Measurements from ENCODE around the gene S1PR1. TPM values are rescaled to one million over a fixed set of nuclear protein-coding genes. Genes with fewer than 3 reads are reported as not detected.
"Not testable (repeated sequence)": the region's sequence is repeated elsewhere in the genome, so short reads cannot be mapped to it uniquely, and the experiment has no call there.

S1PR1 gene
- total and polyA plus RNA-seq, 9 donors, result 10.2 to 17.7 (median 12.9) TPM

GRCh38 chr1:101217148-101217547, 19.7 kb upstream of the S1PR1 start:
- no peaks in the 10 kb centered on the region for H3K9me3 ChIP-seq (replicated peaks; ENCODE audit: control insufficient read depth, low read depth, low read length)
- WGBS (ENCODE audit: insufficient coverage), result no CpG with 5 or more reads among the region's 3 CpGs
- no peaks in the 10 kb centered on the region for H3K36me3 ChIP-seq (ENCODE audit: control insufficient read depth, insufficient read depth, low read length)
- DNase-seq, result no peak
- no peaks in the 10 kb centered on the region for H3K4me1 ChIP-seq (ENCODE audit: control insufficient read depth, insufficient read depth, low read length)
- no peaks in the 10 kb centered on the region for H3K27me3 ChIP-seq (ENCODE audit: control insufficient read depth, insufficient read depth, low read length)
- no peak overlapping the region for H3K4me3 ChIP-seq (ENCODE audit: low read length)
- H3K27ac ChIP-seq (ENCODE audit: low read length), result no peak overlapping the region

GRCh38 chr1:101218968-101219367, 17.9 kb upstream of the S1PR1 start:
- DNase-seq; H3K27me3 ChIP-seq (ENCODE audit: control insufficient read depth, insufficient read depth, low read length); H3K9me3 ChIP-seq (replicated peaks; ENCODE audit: control insufficient read depth, low read depth, low read length); H3K4me3 ChIP-seq (ENCODE audit: low read length); H3K27ac ChIP-seq (ENCODE audit: low read length); H3K4me1 ChIP-seq (ENCODE audit: control insufficient read depth, insufficient read depth, low read length); H3K36me3 ChIP-seq (ENCODE audit: control insufficient read depth, insufficient read depth, low read length): not testable (repeated sequence)
- WGBS (ENCODE audit: insufficient coverage), result 100% methylated on average over 3 of the region's 6 CpGs

GRCh38 chr1:101219924-101220870, 16.6 kb upstream of the S1PR1 start:
- Histone ChIP-seq H3K4me1 (ENCODE audit: control insufficient read depth, insufficient read depth, low read length) (no peaks in the 10 kb centered on the region), H3K27me3 (ENCODE audit: control insufficient read depth, insufficient read depth, low read length) (no peaks in the 10 kb centered on the region), H3K4me3 (ENCODE audit: low read length) (no peak overlapping the region), H3K9me3 (replicated peaks; ENCODE audit: control insufficient read depth, low read depth, low read length) (no peaks in the 10 kb centered on the region), H3K27ac (ENCODE audit: low read length) (no peak overlapping the region), H3K36me3 (ENCODE audit: control insufficient read depth, insufficient read depth, low read length) (no peaks in the 10 kb centered on the region)
- no peak for DNase-seq
- WGBS (ENCODE audit: insufficient coverage), result 69% methylated on average over 6 of the region's 11 CpGs

GRCh38 chr1:101220906-101221305, 15.9 kb upstream of the S1PR1 start:
- Histone ChIP-seq H3K4me1 (ENCODE audit: control insufficient read depth, insufficient read depth, low read length) (no peaks in the 10 kb centered on the region), H3K4me3 (ENCODE audit: low read length) (no peak overlapping the region), H3K9me3 (replicated peaks; ENCODE audit: control insufficient read depth, low read depth, low read length) (no peaks in the 10 kb centered on the region), H3K27me3 (ENCODE audit: control insufficient read depth, insufficient read depth, low read length) (no peaks in the 10 kb centered on the region), H3K27ac (ENCODE audit: low read length) (no peak overlapping the region), H3K36me3 (ENCODE audit: control insufficient read depth, insufficient read depth, low read length) (no peaks in the 10 kb centered on the region)
- no peak for DNase-seq
- 100% methylated on average over 1 of the region's 4 CpGs for WGBS (ENCODE audit: insufficient coverage)

GRCh38 chr1:101221945-101222429, 14.8 kb upstream of the S1PR1 start:
- Histone ChIP-seq H3K27ac (ENCODE audit: low read length) (no peak overlapping the region), H3K36me3 (ENCODE audit: control insufficient read depth, insufficient read depth, low read length) (no peaks in the 10 kb centered on the region), H3K4me3 (ENCODE audit: low read length) (no peak overlapping the region), H3K27me3 (ENCODE audit: control insufficient read depth, insufficient read depth, low read length) (no peaks in the 10 kb centered on the region), H3K4me1 (ENCODE audit: control insufficient read depth, insufficient read depth, low read length) (no peaks in the 10 kb centered on the region), H3K9me3 (replicated peaks; ENCODE audit: control insufficient read depth, low read depth, low read length) (no peaks in the 10 kb centered on the region)
- no peak for DNase-seq
- WGBS (ENCODE audit: insufficient coverage), result no CpG with 5 or more reads among the region's 1 CpG

- no CpG with 5 or more reads among the region's 2 CpGs for WGBS (ENCODE audit: insufficient coverage)
- Histone ChIP-seq H3K36me3 (ENCODE audit: control insufficient read depth, insufficient read depth, low read length) (no peaks in the 10 kb centered on the region), H3K4me1 (ENCODE audit: control insufficient read depth, insufficient read depth, low read length) (no peaks in the 10 kb centered on the region), H3K9me3 (replicated peaks; ENCODE audit: control insufficient read depth, low read depth, low read length) (no peaks in the 10 kb centered on the region), H3K27me3 (ENCODE audit: control insufficient read depth, insufficient read depth, low read length) (no peaks in the 10 kb centered on the region), H3K4me3 (ENCODE audit: low read length) (no peak overlapping the region), H3K27ac (ENCODE audit: low read length) (no peak overlapping the region)
- no peak for DNase-seq
Measured at GRCh38 chr1:101227837-101228236, 9.0 kb upstream of the S1PR1 start.

GRCh38 chr1:101228424-101229134, 8.2 kb upstream of the S1PR1 start:
- Histone ChIP-seq H3K9me3 (replicated peaks; ENCODE audit: control insufficient read depth, low read depth, low read length) (no peaks in the 10 kb centered on the region), H3K27ac (ENCODE audit: low read length) (no peak overlapping the region), H3K4me3 (ENCODE audit: low read length) (no peak overlapping the region), H3K36me3 (ENCODE audit: control insufficient read depth, insufficient read depth, low read length) (no peaks in the 10 kb centered on the region), H3K4me1 (ENCODE audit: control insufficient read depth, insufficient read depth, low read length) (no peaks in the 10 kb centered on the region), H3K27me3 (ENCODE audit: control insufficient read depth, insufficient read depth, low read length) (no peaks in the 10 kb centered on the region)
- DNase-seq, result no peak
- 100% methylated on average over 3 of the region's 6 CpGs for WGBS (ENCODE audit: insufficient coverage)

- not testable (repeated sequence) for H3K4me1 ChIP-seq (ENCODE audit: control insufficient read depth, insufficient read depth, low read length); DNase-seq; H3K27ac ChIP-seq (ENCODE audit: low read length); H3K4me3 ChIP-seq (ENCODE audit: low read length); H3K36me3 ChIP-seq (ENCODE audit: control insufficient read depth, insufficient read depth, low read length); H3K9me3 ChIP-seq (replicated peaks; ENCODE audit: control insufficient read depth, low read depth, low read length)
- peaks cover 14% of the 10 kb centered on the region for H3K27me3 ChIP-seq (ENCODE audit: control insufficient read depth, insufficient read depth, low read length)
Measured at GRCh38 chr1:101232182-101232581, 4.6 kb upstream of the S1PR1 start.

GRCh38 chr1:101233495-101233894, 3.3 kb upstream of the S1PR1 start:
- H3K9me3 ChIP-seq (replicated peaks; ENCODE audit: control insufficient read depth, low read depth, low read length), result no peaks in the 10 kb centered on the region
- DNase-seq, result no peak
- H3K36me3 ChIP-seq (ENCODE audit: control insufficient read depth, insufficient read depth, low read length), result no peaks in the 10 kb centered on the region
- WGBS (ENCODE audit: insufficient coverage), result 58% methylated on average over 3 of the region's 7 CpGs
- H3K27me3 ChIP-seq (ENCODE audit: control insufficient read depth, insufficient read depth, low read length), result peaks cover 24% of the 10 kb centered on the region
- peaks cover 19% of the 10 kb centered on the region for H3K4me1 ChIP-seq (ENCODE audit: control insufficient read depth, insufficient read depth, low read length)
- H3K4me3 ChIP-seq (ENCODE audit: low read length), result no peak overlapping the region
- H3K27ac ChIP-seq (ENCODE audit: low read length), result no peak overlapping the region

GRCh38 chr1:101235216-101235695, 1.6 kb upstream of the S1PR1 start:
- Histone ChIP-seq H3K36me3 (ENCODE audit: control insufficient read depth, insufficient read depth, low read length) (peaks cover 4% of the 10 kb centered on the region), H3K4me3 (ENCODE audit: low read length) (peak overlapping the region; percentile 46), H3K9me3 (replicated peaks; ENCODE audit: control insufficient read depth, low read depth, low read length) (no peaks in the 10 kb centered on the region), H3K27ac (ENCODE audit: low read length) (peak overlapping the region; percentile 86), H3K4me1 (ENCODE audit: control insufficient read depth, insufficient read depth, low read length) (peaks cover 21% of the 10 kb centered on the region), H3K27me3 (ENCODE audit: control insufficient read depth, insufficient read depth, low read length) (peaks cover 30% of the 10 kb centered on the region)
- WGBS (ENCODE audit: insufficient coverage), result no CpG with 5 or more reads among the region's 6 CpGs
- DNase-seq, result peak; percentile 10

Measured in muscle of leg (tissue), 11 donors.